Stimulated activated CD8-positive, alpha-beta memory T cell treated with anti-CD3 and anti-CD28 coated beads, Interleukin-15, amount 100 ng/mL, for 48 hours (primary cell): Measurements from ENCODE around the gene BRD4.

Experiments
- DNase-seq, 2 donors: peaks; one replicate each; pipeline ENCODE4 v3.0.0-alpha.2; 2020; ENCODE audit warnings: low read depth in 2 of 2

BRD4 gene

DNA sequence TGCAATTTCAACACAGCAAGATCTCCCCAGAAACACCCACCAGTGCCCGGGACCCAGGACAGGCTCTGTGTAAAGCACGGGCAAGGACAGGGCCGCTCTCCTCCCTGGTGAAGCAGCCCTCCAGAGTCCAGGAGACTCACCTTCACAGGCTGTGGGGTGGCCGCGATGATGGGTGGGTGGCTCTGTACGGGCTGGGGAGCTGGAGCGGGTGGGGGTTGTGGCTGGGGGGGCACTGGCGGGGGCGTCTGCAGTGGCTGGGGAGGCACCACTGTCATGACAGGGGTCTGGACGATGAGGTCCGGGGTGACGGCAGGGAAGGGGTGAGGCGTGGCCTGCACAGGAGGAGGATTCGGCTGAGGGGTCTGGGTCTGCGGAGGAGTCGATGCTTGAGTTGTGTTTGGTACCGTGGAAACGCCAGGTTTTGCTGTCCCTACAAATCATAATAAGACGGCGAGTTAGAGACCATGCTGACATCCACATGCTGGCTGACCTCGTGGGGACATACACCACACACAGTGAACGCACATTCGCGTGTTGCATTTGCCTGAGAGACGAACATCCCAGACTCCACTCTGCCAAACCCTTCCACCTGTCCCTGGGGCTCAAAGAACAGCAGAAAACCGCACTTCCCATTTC lies 67.0 kb downstream of the BRD4 start:
- no peak for DNase-seq

- DNase-seq, result no peak
These were observed 67.5 kb downstream of the BRD4 start for GRCh38 chr19:15264933-15265206.

DNA sequence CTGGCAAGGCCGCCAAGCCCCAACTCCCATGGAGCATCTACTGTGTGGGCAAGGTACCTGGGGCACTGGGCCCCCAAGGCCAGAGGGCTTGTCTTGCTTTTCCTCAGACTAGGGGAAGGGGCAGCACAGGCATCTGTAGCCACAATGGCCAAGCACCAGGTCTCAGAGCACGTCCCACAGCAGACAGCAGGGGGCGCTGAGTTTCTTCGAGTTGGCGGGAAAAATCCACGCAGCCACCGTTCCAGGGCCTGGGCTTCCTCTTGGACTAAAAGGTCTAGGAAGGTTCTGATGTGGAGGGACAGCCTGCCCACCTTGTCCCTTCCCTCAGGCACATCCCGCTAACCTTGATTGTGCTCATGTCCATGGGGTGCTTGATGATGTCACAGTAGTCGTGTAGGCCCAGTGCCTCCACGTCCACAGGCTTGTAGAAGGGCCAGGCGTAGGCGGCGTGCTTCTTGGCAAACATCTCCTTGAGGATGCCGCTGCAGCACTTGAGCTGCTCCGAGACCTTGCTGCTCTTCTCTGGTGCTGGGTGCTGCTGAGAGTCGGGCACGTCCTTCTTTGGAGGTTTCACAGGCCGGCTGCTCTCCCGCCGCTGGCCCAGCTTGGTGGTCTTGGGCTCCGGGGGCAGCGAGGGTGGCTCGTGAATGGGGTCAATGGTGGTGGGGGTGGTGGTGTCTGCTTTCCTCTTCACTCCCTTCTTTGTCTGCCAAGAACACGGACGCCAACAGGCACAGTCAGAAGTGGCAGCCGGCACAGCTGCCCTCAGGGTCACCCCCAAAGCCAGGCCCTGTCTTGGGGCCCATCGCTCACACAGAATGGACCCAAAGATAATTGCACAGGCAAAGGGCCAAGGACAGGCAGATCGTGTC lies 68.0 kb downstream of the BRD4 start:
- DNase-seq, result peak; percentile 34 to 37

DNA sequence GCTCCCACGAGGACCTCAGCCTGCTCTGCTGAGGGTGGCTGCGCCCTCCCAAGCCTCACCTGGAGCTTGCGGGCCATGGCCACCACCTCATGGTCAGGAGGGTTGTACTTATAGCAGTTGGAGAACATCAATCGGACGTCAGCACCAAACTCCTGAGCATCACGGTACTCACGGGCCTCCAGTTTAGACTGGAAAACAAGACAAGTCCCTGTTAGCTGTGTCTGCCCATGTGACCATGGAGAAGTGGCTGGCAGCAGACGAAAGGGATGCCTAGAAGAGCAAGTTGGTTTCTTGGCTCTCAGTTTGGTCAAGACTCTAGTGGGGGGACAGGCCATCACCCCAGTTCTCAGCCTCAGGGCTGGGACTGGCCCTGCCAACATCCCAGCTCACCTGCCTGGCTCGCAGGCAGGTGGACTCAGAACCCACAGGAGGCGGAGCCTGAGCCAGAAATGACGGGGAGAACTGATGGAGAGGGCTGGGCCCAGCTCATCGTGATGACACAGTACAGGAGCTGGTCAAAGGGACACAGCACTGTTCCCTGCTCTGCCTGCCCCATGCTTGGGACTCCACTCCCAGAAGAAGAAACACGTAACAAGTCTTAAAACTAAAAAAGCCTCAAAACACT lies 68.9 kb downstream of the BRD4 start:
- no peak for DNase-seq

DNA sequence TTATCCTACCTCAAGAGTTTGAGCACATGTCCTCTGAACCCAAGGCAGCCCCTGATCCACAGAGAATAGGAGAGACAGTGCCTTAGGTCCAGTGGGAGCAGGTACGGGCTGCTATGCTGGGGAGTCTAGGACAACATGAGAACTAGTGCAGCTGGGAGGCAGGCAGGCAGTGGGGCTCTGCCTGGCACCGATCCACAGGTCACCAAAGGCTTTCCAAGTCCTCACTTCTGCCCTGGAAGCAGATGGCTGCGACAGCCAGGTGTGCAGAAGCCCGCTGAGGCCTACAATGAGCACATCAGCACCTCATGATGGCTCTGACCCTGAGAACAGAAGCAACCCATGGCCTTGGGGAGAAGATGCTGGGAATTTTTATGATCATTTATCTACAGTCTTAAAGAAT lies 70.3 kb downstream of the BRD4 start:
- no peak for DNase-seq

- no peak for DNase-seq
These were observed 71.4 kb downstream of the BRD4 start for GRCh38 chr19:15260939-15261338.

DNA sequence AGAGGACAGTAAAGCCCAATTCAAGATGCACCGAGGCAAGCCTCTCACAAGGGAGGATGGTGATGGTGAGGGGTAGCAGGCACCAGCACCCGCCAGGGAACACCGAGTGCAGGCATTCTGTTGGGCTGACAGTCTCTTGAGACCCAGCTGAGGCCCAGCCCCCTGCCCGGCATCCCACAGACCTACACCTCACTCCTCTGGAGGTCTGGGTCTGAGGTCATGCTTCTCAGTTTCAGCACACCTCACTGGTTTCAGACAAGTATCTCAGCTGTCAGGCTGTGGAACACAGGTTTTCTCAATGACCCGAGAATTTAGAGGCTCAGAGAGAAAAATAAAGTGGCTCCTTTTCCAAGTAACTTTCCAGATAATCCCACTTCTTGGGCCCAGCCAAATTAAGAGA lies 72.4 kb downstream of the BRD4 start:
- no peak for DNase-seq

DNA sequence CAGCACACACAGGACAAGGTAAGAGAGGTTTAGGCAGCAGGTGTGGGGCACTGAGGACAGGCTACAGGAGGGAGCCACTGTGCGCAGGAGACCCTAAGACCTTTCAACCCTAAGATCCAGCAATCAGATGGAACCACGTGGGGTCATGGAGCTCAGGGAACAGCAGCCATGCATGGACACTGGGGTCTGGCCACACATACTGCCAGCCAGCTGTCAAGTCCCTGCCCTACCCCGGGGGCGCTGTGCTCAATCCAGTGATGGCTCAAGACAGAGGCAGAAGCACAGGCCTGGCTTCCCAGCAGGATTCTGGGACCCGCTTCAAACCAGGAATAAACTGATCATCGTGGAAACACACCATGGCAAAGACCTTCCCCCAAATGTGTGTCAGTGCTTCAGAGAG lies 74.6 kb downstream of the BRD4 start:
- DNase-seq, result no peak

- DNase-seq, result no peak
These were observed 75.5 kb downstream of the BRD4 start for GRCh38 chr19:15256708-15257331.

DNA sequence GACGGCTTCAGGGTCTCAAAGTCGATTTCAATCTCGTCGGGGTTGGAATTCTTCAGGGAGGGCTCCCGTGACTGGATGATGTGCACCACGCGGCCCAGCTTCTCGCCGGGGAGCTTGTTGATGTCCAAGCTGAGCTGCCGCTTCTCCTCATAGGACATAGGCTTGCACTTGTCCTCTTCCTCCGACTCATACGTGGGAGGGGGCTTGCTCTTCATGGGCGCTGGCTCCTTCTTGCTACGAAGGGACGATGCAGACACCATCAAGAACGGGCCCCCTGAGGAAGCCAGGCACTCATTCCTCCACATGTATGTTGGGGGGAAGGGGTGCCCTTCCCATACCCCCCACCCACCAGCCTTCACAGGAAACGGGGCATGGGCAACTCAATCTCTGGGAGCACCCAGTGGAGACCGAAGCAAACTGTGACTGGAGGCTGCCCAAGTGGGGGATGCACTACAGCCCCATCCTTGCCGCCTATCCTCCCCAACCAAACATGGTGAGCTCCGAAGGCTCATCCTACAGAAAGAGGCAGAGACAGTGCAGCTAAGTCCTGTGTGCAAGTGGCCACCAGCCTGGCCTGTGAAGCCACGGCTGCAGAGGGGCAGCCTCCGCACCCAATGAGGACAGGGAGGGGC lies 76.9 kb downstream of the BRD4 start:
- DNase-seq, result no peak

DNA sequence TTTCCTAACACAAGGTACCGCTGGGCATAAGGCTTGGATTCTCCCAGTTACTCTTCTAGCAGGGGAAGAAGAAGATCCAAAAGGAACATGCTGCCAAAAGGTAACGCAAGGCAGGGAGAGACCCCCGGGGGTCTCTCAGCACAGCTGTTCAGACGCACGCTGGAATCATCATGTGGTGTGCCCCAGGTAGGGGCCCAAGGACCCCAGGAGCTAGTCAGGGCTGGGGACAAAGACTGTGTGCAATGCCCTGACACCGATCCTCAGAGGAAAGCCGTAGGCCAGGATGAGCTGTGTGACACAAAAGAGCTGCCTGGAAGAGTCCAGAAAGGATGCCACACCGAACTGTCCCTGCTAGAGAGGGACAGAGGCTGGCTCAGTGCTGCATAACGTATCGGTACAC lies 77.8 kb downstream of the BRD4 start:
- DNase-seq, result no peak

GRCh38 chr19:15253513-15253912 lies 78.8 kb downstream of the BRD4 start:
- no peak for DNase-seq

GRCh38 chr19:15253061-15253460 lies 79.3 kb downstream of the BRD4 start:
- DNase-seq, result no peak

DNA sequence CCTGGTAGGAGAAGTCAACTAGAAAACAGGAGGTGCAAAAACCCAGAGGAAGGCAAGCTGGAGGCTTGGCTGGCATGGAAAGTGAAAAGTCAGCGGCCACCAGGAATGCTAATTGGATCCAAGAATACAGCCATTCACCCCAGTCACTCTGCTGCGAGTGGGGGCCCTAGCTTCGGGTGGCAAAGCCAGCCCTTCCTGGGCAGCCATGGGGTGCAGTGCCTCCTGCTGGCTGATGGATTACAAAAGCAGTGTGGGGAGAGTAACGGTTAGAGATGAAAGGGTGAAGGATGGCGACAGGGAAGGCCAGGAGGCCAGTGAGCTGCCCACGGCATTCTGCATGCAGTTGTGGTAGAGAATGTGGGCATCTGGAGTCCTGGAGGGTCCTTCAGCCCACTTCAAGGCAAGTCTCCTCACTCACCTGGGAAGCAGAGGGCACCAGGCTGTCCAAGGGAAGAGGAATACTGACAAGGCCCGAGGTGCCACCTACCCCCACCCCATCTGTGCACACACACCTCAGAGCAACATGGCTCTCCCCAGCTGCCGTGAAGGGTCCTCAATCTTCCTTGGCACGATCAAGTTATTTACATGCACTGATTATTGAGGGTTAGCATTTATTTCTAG lies 79.8 kb downstream of the BRD4 start:
- no peak for DNase-seq

DNA sequence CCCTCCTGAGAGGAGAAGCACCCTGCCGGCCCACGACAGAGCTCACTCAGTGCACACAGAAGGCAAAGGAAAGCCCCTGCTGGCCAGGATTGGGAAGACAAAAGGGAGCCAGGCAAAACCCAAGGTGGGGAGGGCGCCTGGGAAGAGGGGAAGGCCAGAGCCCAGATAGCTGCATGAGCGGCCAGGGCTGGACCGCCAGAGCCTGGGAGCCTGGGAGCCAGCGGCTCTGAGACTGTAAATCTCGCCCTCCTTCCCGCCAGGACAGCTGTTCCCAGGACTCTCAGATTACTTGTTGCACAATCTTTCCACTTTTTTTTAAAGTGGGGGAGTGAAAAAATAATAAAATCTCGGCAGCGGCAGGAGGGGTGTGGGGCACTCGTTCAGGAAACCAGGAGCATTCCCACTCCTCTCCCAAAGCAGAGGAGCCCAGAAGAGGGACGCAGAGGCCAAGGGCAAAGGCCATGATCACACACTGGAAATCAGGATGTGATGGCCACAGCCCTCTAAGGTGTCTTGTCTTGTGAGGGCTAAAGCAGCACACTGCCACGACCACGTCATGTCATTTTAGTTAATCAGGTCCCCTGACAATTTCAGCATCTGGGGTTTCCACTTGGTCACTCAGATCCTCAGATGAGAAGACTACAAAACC lies 80.5 kb downstream of the BRD4 start:
- DNase-seq, result no peak

- no peak for DNase-seq
These were observed 81.2 kb downstream of the BRD4 start for GRCh38 chr19:15251010-15251748.

DNA sequence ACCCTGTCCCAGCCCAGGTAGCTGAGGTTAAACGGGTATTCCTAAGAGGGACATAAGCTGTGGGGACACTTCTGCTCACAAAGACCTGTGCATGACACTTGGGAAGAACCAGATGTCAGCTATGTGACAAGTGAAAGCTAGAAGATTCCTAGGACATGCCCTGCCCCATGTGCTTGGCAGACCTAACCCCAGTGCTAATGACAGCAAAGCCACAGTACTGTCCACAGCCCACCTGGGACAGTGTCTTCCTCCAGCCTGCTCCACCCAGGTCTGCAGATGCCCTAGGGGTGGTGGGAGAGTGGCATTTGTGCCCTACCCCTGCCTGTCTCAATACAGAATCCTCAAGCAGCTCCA lies 81.7 kb downstream of the BRD4 start:
- no peak for DNase-seq

DNA sequence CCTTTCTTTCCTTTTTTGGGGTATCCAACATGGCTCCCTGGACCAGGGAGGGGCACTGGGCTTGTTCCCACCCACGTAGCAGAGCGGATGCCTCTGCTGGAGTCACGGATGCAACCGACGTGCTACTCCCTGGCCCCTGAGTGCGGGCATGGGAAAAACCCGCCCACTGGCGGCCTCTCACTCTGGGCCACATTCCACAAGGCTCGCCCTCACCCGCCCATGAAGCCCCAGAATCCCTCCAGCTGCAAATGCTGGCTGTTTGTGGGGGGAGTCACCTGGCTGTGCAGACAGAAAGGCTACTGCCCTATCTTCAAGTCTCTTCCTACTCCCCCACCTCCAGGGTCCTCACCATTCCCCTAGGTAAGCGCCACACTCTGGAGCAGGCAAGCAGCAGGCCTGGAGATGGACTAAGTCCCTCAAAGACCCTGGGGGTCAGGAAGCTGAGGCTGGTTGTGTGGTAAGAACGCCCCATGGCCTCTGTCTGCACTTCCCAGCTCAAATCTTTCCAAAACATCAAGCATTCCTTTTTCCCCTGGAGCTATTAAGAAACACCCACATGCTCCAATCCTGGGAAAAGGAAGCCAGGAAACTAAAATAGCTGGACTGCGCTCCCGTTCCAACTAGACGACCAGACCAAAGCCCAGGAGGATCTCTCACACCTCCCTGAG lies 82.2 kb downstream of the BRD4 start:
- no peak for DNase-seq

DNA sequence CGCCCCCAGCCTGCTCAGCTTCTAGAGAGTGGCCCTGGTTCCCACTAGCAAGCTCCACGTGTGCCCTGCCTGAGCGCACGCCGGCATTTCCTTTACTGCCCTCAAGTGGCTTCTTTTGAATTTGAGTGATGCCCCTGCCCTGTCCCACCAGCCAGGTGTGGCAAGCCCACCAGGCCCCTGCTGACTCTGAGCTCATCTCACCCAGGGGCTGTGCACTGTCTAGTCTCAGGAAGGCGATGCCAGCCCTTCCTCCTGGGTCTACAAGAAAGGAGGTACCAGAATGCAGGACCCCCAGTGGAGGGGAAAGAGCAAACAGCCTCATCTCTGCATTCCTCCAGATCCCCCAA lies 82.8 kb downstream of the BRD4 start:
- DNase-seq, result no peak
